Hindlimb muscle (tissue), 1 donor: ENCODE measurements around the gene TPRA1. TPM values are rescaled to one million over a fixed set of nuclear protein-coding genes. Genes with fewer than 3 reads are reported as not detected.
"Not testable (repeated sequence)": the region's sequence is repeated elsewhere in the genome, so short reads cannot be mapped to it uniquely, and the experiment has no call there.

Experiments
- DNase-seq: peaks from one replicate; pipeline ENCODE4 v3.0.0-alpha.2; 2013
- polyA plus RNA-seq: library from polyadenylated mRNA; unstranded; fragments of 120-200 nt; gene quantifications from one replicate; pipeline ENCODE4 v1.2.1, GENCODE V29; 2013; ENCODE audit not compliant: insufficient read length

Gene TPRA1
- polyA plus RNA-seq, 1 donor: 24.2 TPM

DNA sequence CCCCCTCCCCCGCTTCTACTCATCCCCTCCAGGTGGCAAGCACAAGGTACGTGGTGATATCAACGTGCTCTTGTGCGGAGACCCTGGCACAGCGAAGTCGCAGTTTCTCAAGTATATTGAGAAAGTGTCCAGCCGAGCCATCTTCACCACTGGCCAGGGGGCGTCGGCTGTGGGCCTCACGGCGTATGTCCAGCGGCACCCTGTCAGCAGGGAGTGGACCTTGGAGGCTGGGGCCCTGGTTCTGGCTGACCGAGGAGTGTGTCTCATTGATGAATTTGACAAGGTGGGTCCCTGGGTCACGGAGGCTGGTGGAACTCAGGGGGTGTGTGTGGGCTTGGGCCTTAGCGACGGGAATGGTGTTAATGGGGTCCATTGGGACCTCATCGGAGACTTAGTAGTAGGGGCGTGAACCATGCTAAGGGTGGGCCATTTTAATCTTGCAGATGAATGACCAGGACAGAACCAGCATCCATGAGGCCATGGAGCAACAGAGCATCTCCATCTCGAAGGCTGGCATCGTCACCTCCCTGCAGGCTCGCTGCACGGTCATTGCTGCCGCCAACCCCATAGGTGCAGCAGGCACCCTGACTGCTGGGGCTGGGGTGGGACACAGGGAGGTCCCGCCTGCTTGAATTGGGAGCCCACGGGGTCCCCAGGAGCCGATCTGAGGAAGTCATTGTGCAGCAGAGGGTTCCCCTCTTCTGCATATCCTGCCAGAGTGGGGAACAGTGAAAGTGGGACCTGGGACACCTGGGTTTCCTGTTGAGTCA is 26.5 kb upstream of the TPRA1 start:
- no peak for DNase-seq

DNA sequence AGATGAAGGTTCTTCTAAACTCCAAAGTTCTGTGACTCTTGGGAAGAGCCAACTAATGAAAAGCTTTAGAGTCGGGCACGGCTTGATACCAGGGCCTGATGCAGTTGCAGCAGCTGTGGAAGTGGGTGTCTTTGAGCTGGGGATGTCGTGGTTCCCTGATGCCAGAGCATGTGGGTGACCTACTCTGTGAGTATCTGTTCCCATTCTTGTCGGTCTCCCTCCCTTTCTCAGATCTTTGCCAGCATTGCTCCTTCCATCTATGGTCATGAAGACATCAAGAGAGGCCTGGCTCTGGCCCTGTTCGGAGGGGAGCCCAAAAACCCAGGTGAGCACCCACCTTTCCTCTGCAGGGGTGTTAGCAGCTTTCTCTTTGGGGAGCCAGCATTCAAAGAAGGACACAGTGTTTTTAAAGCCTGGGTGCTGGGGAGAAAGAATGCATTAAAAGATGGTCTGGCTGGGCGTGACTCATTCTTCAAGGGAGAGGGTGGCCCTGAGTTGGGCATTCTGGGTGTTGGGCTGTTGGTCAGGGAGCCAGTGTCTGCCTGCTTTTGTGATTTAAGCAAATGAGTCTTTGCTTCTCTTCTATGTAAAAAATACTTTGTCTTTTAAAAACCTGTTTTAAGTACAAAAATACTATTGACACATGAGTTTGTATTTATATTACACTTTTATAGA is 25.2 kb upstream of the TPRA1 start:
- DNase-seq: no peak

DNA sequence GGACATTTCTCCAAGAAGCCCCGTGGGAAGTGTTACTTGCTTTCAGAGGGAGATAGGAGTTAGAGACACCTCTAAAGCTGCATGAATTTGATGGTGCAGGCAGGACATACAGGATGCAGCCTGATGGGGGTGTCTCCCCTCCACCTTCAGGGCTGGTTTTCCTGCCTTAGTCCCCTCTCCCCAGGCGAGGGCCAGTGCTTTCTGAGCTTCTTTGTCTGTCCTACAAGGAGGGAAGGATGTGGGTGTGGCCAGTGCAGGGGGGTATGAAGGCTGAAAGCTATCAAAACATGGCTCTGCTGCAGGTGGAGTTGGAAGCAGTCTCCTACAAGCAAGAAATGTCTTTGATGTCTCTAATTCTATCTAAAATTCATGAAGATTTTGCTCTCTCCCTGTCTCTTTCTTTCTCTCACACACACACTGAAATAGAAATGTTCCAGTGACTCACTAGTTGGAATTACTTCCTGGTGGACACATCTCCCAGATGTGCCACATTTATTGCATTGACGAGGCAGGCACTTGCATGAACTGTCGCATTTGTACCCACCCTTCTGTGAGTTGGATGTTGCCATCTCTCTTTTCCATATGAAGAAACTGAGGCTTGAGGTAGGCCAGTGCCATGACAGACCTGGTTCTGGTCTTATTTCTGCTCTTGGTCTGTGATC is 24.5 kb upstream of the TPRA1 start:
- no peak for DNase-seq

DNA sequence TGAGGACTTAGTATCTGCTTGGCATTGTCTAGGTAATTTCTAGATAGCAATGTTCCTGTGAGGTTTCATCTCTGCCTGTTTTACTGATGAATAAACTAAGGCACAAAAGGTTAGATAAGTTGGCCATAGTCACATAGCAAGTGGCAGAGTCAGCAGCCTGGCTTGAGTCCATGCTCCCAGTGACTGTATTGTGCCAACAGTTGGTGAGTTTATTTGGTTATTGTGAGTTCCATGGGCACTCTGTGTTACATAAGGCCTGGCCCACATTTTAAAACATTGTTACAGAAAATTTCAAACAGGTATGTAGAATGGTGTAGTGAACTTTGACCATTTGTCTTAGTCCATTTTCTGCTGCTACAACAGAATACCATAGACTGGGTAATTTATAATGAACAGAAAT is 22.9 kb upstream of the TPRA1 start:
- no peak for DNase-seq

DNA sequence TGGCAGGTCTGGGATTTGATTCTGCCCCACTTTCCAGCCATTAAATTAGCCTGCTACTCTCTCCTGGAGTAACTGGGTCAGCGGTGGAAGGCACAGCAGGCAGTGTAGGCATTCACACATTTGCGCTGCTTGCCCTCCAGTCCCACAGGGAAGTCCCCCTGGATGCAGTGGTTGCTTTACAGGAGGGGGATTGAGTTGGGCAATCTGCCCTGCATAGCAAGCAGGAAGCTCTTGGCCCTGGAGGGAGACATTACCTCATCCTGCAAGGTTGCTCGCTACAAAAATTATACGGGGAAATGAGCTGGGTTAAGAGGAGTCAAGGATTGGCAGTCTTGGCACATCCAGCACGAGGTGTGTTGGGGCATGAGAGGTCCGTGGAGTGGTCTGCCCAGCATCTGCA is 22.4 kb upstream of the TPRA1 start:
- no peak for DNase-seq

DNA sequence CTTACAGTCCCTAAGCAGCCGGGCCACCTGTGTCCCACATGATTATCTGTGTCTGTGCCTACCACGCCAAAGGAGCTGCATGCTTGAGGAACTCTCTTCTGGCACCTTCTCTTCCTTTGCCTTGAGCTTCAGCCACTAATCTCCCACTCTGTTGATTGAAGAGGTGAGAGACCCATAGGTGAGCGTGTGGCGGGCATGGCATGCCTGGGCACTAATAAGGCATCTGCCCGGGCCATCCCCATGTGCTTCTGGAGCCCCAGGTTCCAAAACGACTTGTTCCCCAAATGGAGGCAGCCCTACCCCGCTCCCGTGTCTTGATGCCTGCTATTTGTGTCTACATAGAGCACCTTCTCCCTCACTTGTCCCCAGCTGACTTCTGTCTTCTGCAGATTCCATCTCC is 20.7 kb upstream of the TPRA1 start:
- DNase-seq: no peak

DNA sequence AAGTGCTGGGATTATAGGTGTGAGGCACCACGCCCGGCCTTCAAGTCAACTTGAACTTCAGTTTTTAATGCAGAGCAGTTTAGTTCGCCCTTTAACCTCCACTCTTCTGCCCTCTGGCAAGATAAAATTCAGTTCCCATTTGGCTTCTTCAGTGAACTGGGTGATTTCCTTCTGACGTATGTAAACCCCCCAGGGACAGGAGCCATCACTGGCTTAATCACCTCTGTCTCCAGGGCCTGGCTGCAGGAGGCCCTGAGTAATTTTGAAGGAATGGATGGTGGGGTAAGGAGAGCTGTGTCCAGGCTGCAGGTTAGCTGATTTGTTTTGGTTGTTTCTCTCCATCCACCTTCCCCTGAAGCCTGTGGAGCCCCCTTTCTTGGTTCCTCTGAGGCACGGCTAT is 19.6 kb upstream of the TPRA1 start:
- DNase-seq: no peak

DNA sequence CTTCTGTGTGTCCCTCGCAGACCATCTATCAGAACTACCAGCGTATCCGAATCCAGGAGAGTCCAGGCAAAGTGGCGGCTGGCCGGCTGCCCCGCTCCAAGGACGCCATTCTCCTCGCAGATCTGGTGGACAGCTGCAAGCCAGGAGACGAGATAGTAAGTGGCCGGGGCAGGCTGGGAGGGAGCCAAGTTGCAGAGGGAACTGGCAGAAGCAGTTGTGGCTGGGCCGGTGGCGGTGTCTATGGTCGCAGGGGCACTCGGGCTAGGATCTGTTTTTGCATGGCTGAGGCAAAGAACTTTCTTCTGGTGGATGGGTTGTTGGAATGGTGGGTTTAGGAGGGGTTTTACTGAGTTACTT is 17.8 kb upstream of the TPRA1 start:
- DNase-seq: no peak

DNA sequence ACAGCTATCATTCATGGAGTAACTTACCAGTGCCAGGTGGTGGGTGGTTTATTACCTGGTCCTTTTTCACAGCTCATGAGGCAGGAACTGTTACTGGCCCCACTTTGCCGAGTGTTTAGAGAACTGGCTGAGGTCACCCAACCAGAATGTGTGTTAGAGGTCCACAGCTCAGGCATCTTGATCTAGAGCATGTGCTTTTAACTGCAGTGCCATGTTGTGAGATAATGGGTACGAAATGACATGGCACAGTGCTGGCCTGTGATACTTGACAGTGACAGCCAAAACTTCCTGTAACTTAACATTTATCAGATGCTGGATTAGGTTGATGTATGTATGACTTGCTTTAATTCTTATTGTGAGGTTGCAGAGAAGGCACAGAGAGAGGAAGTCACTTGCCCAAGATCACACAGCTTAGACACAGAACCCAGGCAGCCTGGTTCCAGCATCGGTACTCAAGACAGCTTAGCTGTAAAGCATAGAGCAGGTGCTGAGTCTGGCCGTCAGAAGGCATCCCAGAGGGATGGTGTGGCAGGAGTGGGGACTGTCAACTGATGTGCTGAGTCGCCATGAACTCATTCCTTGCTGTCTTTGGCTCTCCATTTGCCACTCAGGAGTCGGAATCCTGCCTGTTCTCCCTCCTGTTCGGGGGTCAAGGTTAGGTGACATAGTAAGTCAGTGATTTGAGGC is 17.3 kb upstream of the TPRA1 start:
- no peak for DNase-seq

DNA sequence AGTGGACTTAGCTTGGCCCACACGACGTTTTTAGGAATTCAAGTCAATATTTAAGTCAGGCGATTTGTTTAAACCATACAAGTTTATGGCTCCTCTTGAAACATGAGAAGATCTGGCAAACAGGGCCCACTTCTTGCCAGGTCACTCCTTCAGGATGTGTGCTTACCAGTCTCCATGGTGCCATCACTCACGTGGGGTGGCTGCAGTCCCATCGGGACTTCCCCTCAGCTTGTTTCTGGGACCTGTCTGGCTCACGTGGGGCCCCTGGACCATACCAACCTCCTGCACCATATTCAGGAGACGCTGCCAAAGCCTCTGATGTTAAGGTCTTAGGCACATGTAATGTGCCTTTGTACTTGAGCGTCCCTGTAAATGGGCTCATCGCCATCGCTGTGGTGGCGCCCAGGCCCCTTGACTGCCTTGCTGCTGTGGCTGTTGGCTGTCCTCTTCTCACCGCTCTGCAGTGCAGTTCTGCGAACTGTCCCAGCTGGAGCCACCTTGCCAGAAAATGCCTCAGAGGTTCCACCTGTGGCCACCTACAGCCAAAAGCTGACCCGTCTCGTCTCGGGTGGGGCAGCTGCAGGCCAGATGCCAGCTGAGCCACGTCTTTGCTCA is 16.6 kb upstream of the TPRA1 start:
- DNase-seq: no peak

DNA sequence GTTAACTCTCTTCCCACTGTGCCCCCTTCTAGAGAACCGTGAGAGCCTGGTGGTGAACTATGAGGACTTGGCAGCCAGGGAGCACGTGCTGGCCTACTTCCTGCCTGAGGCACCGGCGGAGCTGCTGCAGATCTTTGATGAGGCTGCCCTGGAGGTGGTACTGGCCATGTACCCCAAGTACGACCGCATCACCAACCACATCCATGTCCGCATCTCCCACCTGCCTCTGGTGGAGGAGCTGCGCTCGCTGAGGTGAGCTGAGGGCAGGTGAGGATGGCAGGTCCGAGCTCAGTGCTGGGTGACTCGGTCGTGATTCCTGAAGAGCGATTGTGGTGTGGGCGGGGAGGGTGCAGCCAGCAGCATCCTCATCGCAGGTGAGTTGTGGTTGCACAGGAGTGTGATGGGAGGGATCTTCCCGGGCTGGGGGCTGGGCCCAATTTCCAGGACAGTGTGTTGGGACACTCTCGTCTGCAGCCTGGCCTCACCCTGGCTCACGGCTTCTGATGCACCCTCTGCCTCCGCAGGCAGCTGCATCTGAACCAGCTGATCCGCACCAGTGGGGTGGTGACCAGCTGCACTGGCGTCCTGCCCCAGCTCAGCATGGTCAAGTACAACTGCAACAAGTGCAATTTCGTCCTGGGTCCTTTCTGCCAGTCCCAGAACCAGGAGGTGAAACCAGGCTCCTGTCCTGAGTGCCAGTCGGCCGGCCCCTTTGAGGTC is 15.7 kb upstream of the TPRA1 start:
- DNase-seq: no peak

DNA sequence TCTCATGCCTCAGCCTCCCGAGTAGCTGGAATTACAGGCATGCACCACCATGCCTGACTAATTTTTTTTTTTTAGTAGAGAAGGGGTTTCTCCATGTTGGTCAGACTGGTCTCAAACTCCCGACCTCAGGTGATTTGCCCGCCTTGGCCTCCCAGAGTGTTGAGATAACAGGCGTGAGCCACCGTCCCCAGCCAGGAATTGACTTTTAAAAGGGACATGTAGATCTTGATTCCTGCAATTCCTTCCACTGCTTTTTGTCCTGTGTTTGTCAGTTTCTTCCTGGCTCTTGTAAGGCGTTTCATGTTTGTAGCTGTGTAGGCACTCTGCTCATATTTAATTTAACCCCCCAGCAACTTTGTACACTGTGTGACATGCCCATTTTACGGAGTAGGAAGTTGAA is 15.0 kb upstream of the TPRA1 start:
- not testable (repeated sequence) for DNase-seq

DNA sequence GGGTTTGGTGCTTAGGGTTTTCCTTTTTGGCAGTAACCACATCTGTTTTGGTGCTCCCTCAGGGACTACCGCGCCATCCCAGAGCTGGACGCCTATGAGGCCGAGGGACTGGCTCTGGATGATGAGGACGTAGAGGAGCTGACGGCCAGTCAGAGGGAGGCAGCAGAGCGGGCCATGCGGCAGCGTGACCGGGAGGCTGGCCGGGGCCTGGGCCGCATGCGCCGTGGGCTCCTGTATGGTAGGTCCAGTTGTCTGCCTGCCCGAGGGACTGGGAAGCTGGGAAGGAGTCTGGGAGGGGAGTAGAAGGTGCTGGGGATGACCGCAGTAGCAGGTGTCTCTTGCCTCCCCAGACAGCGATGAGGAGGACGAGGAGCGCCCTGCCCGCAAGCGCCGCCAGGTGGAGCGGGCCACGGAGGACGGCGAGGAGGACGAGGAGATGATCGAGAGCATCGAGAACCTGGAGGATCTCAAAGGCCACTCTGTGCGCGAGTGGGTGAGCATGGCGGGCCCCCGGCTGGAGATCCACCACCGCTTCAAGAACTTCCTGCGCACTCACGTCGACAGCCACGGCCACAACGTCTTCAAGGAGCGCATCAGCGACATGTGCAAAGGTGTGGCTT is 14.1 kb upstream of the TPRA1 start:
- no peak for DNase-seq

DNA sequence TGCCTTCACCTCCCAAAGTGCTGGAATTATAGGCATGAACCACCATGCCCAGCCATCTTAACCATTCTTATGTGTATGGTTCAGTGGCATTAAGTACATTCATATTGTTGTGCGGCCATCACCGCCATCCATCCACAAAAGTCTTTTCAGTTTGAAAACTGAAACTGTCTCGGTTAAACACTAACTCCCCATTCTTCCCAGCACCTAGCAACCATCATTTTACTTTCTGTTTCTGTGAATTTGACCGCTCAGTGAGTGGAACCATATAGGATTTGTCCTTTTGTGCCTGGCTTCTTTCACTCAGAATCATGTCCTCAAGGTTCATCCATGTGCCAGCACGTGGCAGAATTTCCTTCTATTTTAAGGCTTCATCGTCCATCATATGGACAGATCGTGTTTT is 13.5 kb upstream of the TPRA1 start:
- no peak for DNase-seq

DNA sequence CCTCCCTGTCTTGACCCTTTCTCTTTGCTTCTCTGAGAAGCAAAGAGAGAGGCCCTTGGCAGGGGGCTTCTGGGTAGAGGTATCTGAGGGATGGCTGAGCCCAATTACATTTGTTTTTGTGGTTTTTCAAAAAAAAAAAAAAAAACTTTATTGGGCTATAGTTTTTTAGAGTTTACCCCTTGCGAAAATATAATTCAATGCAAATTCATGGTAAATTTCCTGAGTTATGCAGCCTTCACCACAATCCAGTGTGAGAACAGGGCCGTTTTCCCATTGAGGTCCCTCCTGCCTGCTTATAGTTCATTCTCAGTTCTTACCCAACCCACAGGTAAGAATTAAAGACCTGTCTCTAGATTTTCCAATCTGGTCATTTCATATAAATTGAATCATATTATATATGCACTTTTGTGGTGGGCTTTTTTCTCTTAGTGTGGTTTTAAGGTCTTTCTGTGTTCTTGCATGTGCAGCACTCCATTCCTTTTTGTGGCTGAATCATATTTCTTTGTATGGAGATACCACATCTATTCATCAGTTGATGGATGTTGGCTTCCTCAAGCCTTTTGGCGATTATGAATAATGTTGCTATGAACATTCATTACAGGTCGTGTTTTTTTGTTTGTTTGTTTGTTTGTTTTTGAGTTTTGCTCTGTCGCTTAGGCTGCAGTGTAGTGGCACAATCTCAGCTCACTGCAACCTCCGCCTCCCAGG is 10.4 kb upstream of the TPRA1 start:
- no peak for DNase-seq

DNA sequence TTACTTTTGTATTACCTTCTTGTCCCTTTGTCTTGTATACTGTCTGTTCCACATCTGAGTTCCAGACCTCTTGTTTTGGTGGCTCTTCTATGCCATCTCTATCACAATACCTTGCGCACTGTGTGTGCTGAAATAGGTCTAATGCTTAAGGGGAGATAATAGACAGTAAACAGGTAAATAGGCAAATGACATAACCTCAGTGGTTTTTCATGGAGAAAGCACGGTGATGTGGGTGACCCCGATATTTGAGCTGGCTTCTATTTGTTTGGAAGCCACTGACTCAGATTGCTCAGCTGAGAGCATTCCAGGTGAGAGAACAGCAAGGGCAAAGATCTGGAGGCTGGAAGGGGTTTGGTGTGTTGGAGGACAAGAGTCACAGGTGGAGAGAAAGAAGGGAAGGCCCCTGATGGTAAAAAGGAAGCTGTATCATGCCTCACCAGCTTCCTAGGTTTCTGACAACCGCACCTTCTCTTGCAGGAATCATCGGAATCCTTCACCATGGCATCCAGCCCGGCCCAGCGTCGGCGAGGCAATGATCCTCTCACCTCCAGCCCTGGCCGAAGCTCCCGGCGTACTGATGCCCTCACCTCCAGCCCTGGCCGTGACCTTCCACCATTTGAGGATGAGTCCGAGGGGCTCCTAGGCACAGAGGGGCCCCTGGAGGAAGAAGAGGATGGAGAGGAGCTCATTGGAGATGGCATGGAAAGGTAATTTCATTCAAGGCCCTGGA is 8.5 kb upstream of the TPRA1 start:
- DNase-seq: no peak

DNA sequence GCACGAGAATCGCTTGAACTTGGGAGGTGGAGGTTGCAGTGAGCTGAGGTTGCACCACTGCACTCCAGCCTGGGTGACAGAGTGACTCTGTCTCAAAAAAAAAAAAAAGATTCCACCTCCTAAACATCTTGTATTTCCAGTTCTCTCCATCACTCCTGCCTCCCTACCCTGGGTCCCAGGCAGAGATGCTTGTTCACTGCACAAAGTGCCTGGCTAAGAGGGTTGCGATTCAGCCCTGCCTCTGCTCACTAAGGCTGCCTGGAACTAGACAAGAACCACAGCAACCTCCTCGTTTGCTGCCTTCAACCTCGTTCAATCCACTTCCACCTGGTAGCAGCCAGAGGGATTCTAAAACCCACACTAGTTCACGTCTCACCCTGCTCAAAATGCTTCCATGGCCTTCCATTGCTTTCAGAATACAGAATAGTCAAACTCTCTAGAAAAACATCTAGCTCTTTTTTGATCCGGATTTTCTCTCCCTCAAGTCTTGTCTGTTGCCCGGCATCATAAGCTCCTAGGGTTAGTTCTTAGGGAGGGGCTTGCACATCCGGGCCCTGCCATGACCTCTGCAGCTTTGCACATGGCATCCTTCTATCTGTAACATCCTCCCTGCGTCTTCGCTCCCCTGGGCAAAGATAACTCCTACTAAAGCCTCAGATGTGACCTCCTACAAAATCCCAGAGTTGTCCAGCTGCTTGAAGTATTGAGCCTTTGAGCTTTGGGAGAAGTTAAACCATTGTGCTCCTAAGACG is 6.7 kb upstream of the TPRA1 start:
- no peak for DNase-seq

DNA sequence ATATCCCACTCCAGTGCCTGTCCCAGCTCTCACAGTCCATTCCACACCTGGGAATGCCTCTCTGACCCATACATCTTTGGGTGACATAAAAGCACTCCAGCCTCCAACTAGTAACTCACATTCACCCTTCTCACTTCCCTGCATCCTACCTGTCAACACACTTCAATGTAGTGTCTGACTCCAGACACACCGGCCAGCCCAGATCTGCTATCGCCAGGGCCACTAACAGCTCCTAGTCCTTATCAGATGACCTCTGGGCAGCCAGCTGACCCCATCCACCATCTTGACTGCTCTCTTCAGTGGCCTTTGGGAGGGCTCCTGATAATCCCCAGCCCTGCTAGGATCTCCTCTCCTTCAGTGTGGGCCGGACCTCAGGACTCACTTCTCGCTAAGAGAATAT is 4.8 kb upstream of the TPRA1 start:
- no peak for DNase-seq

DNA sequence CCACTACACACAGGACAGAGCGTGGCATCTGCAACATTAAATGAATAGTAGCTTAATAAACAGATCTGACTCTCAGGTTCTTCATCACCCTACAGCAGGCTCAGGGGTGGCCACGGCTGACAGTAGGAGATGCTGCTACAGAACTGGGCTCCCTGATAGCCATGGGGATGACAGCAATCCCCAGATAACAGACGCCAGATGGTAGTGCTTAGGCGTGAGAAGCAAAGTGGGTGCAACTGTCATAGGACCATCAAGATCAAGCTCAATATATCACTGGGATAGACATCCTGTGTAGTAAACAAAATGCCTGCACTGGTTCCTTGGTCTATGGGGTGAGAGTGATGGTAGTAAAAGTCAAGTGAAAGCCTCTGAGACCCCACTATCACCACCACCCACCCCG is 2.6 kb upstream of the TPRA1 start:
- no peak for DNase-seq

DNA sequence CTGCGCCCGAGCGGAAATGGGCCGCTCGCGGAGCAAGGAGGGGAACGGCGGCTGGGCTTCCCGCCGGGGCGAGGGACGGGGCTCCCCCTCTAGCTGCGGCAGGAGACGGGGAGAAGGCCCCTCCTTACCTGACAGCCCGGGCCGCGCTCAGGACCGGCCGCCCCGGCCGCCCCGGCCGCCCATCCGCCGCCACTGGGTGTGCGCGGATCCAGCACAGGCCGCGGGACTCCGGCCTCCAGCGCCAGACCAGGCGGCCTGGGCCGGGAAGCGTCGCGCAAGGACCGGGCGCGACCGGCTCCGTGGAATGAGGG is 296 bp downstream of the TPRA1 start:
- no peak for DNase-seq
